Upper lobe of left lung (tissue), 4 donors: ENCODE measurements around the gene MED8.

Experiments used
- CTCF ChIP-seq, 6 experiments: fragments of 450-650 bp in 4 of 6; fragments of 200-600 bp in 2 of 6; sonication (generic) in 2 of 6; IDR thresholded peaks; one replicate each; pipeline ENCODE4 v1.5.1; 2016 to 2019; ENCODE audit warnings: antibody characterized with exemption in 6 of 6
- POLR2A ChIP-seq, 4 donors: fragments of 450-650 bp; IDR thresholded peaks; one replicate each; pipeline ENCODE4 v1.5.1; 2016 to 2017; ENCODE audit warnings: antibody characterized with exemption in 4 of 4, mild to moderate bottlenecking in 2 of 4
- POLR2AphosphoS5 ChIP-seq, 2 donors: sonication (generic); formaldehyde crosslinking; IDR thresholded peaks; one replicate each; pipeline ENCODE4 v1.5.1; 2017; ENCODE audit warnings: antibody characterized with exemption in 2 of 2

- TF ChIP-seq CTCF (IDR thresholded peaks at IDR 0.05) = no peak
- no peak for TF ChIP-seq POLR2A (IDR thresholded peaks at IDR 0.05)
- TF ChIP-seq POLR2AphosphoS5 (IDR thresholded peaks at IDR 0.05) = no peak
These were observed 44.7 kb upstream of the MED8 start for GRCh38 chr1:43434256-43434655.
